Fibroblast of skin of left quadriceps (primary cell): ENCODE data around the gene EN2.

Source experiments
- DNase-seq, 2 experiments: peaks; one replicate each; pipeline ENCODE4 v3.0.0-alpha.2; 2013; ENCODE audit warnings: low read depth in 2 of 2

The EN2 gene

GRCh38 chr7:155450970-155451801 is 6.7 kb upstream of the EN2 start:
- no peak for DNase-seq

- DNase-seq = no peak
Observed at GRCh38 chr7:155451840-155452239, 6.1 kb upstream of the EN2 start.

GRCh38 chr7:155452505-155453295 is 5.2 kb upstream of the EN2 start:
- DNase-seq = no peak

DNA sequence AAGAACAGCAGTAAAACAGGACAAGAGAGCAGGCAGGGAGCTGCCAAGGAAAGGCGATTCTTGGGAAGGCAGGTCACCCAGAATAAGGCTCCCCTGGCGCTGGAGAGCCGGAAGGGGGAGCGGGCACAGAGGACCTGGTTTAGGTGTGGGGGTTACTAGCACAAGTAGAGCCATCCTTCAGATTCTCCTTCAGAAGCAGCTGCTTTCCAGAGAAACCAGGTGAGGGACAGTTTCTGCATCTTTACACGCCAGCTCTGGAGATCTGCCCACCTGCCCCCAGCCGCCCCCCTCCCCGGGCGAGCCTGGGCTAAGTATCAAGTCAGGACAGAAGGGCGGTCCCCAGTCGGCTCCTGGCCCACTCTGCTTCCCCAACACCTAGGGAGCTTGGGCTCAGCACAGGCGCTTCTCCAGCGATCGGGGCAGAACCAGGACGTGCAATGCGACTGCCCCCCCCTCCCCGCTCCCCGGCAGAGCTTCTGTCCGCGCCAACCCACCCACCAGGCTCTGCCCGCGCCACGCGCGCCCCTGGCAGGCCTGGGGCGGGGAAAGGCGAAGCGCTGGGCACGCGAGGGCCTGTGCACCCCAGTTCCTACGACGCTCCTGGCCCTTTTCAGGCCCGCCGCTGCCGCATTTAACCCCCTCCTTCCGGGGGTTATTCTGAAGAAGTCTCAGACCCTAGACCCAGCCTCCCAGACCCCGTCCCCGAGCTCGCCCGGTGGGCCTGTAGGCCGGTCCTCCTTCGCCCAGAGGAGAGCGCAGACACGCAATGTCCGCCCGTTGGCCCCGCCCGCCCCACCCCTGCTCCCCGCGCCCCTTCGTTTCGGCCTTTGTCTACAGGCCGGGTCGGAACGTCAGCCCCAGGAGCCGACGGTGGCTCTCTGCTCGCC is 4.4 kb upstream of the EN2 start:
- no peak for DNase-seq

GRCh38 chr7:155454183-155455112 is 3.5 kb upstream of the EN2 start:
- DNase-seq = no peak

GRCh38 chr7:155455132-155455693 is 2.7 kb upstream of the EN2 start:
- DNase-seq = no peak

DNA sequence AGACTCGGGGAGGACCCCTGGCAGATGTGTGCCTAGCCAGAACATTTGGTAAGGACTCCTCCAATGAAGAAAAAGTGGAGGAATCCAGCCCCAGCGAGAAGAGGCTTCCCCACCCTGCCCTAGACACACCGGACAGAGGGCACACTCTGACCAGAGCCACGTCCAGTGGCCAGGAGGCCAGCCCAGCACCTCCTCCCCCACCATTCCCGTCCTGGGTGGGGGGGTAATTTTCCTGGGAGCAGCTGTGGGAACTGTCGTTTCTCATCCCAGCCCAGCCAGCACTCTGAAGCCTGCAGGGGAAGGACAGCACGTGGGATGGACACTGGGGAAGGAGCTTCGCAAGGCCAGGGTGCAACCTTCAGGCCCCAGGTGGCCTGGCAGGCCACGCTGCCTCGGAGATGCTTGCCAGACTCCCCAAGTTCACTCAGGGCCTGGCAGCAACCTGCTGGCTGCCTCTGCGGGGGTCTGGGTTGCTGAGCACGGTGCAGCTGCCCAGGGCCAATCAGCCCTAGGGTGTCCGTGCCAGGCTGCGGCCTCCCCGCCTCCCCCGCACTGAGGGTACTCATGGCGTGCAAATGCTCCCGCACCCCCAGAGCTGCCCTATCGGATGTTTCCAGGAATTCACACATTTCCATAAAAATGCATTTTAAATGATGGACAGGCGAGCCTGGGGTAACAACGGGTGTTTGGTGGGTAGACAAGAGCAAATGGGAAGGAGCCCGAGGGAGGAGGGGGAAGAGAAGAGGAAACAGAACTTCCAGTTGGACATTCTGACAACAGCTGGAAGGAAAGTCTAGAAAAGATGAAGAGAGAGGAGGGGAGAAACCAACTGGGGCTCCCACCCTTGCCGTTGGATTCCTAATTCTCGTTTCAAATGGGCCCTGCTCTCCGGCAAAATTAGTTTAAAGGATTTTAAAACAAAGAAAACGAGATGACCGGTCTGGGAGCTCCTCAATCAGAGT is 1.9 kb upstream of the EN2 start:
- no peak for DNase-seq

- peak; percentile 26 to 30 for DNase-seq
Observed at GRCh38 chr7:155456738-155457543, 988 bp upstream of the EN2 start.

DNA sequence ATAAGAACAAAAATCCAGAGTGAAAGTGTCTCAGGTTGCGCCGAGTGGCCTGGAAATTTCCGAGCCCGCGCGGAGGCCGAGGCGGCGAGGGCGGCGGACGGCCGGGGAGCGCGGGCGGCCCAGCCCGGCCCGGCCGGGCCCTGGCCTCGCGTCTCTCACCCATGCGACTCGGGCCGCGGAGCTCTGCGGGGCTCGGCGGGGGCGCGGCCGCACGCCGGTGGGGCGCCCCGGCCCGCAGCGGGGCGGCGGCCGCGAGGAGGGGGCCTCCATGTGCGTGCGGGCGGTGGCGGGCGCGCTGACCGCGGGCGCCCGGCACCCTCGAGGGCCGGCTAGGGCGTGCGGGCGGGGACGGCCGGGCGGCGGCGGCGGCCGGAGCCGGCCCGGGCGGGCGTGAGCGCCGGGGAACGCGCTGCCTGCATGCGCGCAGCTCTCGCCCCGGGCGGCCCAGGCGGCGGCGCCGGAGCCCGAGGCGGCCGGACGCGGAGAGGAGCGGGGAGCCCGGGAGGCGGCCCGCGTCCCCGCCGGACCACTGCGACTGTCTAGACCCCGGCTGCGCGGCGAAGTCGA is 302 bp upstream of the EN2 start:
- DNase-seq = no peak

GRCh38 chr7:155458878-155459699 is 1.2 kb downstream of the EN2 start:
- DNase-seq = no peak

DNA sequence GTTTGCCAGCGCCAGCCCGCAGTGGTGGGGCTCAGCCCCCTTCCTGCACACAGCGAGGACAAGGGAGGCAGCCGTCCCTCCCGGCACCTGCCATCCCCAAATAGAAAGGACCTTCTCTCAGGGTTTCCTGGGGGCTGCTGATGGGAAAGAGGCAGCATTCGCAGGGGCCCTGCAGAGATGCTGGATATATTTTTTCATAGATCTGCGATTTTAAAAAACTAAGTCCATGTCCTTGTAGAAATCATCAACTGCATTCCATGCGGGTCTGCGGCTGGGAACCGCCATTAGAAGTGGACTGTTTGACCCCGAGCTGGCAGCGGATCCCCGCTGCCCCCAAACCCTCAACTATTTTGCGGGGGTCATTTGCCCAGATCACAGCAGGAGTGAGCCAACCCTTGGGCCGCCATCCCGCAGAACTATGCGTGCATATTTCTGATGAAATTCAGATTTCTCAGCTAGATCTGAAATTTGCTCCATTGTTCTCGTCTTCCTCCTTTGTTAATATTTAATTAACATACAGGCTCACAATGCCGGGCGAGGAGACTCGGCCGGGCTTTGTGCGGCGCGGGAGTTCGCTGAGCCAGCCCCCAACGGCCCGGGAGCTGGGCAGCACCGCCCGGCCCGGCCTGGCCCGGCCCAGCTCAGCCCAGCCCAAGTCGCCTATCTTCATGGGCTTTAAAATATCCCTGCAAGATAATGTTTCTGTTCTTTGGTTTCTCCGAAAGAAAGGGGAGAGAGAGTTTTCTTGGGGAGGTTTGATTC is 2.0 kb downstream of the EN2 start:
- DNase-seq = no peak

- DNase-seq = no peak
Observed at GRCh38 chr7:155460926-155461613, 3.1 kb downstream of the EN2 start.

GRCh38 chr7:155461631-155462030 is 3.7 kb downstream of the EN2 start:
- no peak for DNase-seq

DNA sequence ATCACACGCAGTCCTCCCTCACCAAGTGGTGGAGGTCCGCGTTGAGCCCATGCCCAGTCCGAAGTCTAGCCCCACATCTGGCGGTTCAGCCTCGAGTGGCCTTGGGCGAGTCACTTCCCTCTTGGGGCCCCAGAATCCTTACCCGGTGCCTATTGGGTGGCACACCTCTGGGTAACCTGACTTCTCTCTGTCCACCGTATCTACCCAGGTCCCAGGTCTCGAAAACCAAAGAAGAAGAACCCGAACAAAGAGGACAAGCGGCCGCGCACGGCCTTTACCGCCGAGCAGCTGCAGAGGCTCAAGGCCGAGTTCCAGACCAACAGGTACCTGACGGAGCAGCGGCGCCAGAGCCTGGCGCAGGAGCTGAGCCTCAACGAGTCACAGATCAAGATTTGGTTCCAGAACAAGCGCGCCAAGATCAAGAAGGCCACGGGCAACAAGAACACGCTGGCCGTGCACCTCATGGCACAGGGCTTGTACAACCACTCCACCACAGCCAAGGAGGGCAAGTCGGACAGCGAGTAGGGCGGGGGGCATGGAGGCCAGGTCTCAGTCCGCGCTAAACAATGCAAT is 4.3 kb downstream of the EN2 start:
- DNase-seq = no peak

GRCh38 chr7:155463114-155463811 is 5.3 kb downstream of the EN2 start:
- no peak for DNase-seq
